ENCODE data around the gene PCDHA7.
"Not testable (repeated sequence)": the region's sequence is repeated elsewhere in the genome, so short reads cannot be mapped to it uniquely, and the experiment has no call there.

The PCDHA7 gene

DNA sequence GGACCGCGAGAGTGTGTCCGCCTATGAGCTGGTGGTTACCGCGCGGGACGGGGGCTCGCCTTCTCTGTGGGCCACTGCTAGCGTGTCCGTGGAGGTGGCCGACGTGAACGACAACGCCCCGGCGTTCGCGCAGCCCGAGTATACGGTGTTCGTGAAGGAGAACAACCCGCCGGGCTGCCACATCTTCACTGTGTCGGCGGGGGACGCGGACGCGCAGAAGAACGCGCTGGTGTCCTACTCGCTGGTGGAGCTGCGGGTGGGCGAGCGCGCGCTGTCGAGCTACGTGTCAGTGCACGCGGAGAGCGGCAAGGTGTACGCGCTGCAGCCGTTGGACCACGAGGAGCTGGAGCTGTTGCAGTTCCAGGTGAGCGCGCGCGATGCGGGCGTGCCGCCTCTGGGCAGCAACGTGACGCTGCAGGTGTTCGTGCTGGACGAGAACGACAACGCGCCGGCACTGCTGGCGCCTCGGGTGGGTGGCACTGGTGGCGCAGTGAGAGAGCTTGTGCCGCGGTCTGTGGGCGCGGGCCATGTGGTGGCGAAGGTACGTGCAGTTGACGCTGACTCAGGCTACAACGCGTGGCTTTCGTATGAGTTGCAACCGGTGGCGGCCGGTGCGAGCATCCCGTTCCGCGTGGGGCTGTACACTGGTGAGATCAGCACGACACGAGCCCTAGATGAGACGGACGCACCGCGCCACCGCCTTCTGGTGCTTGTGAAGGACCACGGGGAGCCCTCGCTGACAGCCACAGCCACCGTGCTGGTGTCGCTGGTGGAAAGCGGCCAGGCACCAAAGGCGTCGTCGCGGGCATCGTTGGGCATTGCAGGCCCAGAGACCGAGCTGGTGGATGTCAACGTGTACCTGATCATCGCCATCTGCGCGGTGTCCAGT is 1.8 kb downstream of the PCDHA7 start:
- TF ChIP-seq, protein P1, sequence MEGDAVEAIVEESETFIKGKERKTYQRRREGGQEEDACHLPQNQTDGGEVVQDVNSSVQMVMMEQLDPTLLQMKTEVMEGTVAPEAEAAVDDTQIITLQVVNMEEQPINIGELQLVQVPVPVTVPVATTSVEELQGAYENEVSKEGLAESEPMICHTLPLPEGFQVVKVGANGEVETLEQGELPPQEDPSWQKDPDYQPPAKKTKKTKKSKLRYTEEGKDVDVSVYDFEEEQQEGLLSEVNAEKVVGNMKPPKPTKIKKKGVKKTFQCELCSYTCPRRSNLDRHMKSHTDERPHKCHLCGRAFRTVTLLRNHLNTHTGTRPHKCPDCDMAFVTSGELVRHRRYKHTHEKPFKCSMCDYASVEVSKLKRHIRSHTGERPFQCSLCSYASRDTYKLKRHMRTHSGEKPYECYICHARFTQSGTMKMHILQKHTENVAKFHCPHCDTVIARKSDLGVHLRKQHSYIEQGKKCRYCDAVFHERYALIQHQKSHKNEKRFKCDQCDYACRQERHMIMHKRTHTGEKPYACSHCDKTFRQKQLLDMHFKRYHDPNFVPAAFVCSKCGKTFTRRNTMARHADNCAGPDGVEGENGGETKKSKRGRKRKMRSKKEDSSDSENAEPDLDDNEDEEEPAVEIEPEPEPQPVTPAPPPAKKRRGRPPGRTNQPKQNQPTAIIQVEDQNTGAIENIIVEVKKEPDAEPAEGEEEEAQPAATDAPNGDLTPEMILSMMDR (IDR thresholded peaks at IDR 0.05; ENCODE audit: borderline replicate concordance, insufficient read depth, low read depth, low read length): no peak
- H3K4me3 ChIP-seq (ENCODE audit: low read depth, low read length): no peak overlapping the region

DNA sequence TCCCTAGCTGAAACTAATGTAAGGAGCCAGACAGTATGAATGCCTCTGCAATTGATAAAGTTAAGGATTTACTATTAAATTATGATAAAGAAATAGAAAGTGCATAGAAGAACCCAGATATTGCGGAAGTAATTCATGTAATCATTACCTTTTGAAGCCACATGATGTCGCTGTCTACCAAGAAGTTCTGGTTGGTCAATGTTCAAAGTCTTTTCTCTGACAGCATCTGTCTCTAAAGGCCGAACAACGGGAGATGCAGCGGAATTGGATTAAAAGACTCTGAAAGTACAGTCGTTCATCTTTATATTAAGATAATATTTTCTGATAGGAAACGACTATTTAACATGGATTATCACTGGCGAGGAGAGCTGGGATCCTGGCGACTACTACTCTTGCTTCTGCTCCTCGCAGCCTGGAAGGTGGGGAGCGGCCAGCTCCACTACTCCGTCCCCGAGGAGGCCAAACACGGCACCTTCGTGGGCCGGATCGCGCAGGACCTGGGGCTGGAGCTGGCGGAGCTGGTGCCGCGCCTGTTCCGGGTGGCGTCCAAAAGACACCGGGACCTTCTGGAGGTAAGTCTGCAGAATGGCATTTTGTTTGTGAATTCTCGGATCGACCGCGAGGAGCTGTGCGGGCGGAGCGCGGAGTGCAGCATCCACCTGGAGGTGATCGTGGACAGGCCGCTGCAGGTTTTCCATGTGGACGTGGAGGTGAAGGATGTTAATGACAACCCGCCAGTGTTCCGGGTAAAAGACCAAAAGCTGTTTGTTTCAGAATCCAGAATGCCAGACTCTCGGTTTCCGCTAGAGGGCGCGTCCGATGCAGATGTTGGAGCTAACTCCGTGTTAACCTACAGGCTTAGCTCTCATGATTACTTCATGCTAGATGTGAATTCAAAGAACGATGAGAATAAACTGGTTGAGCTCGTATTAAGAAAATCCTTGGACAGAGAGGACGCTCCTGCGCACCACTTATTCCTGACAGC is 7.2 kb downstream of the PCDHA7 start, which contains the start of gene PCDHA8:
Gene PCDHA8 (plus strand): TSS at position 210 of the 985 bp plus-strand sequence. CDS start 135 bp downstream, at position 345.
- H3K4me3 ChIP-seq (ENCODE audit: low read depth, low read length): no peak within 1 kb of the TSS
- TF ChIP-seq, protein P1 (IDR thresholded peaks at IDR 0.05; ENCODE audit: borderline replicate concordance, insufficient read depth, low read depth, low read length): no peak

DNA sequence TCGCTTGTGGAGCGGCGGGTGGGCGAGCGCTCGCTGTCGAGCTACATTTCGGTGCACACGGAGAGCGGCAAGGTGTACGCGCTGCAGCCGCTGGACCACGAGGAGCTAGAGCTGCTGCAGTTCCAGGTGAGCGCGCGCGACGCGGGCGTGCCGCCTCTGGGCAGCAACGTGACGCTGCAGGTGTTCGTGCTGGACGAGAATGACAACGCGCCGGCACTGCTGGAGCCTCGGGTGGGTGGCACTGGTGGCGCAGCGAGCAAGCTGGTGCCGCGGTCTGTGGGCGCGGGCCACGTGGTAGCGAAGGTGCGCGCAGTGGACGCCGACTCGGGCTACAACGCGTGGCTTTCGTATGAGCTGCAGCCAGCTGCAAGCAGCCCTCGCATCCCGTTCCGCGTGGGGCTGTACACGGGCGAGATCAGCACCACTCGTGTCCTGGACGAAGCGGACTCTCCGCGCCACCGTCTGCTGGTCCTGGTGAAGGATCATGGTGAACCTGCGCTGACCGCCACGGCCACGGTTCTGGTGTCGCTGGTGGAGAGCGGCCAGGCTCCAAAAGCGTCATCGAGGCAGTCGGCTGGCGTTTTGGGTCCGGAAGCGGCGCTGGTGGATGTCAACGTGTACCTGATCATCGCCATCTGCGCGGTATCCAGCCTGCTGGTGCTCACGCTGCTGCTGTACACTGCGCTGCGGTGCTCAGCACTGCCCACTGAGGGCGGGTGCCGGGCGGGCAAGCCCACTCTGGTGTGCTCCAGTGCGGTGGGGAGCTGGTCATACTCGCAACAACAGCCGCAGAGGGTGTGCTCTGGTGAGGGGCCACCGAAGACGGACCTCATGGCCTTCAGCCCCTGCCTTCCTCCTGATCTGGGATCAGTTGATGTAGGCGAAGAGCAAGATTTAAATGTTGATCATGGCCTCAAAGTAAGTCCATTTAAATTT is 9.0 kb downstream of the PCDHA7 start:
- TF ChIP-seq, protein P1 (IDR thresholded peaks at IDR 0.05; ENCODE audit: borderline replicate concordance, insufficient read depth, low read depth, low read length): no peak
- no peak overlapping the region for H3K4me3 ChIP-seq (ENCODE audit: low read depth, low read length)

DNA sequence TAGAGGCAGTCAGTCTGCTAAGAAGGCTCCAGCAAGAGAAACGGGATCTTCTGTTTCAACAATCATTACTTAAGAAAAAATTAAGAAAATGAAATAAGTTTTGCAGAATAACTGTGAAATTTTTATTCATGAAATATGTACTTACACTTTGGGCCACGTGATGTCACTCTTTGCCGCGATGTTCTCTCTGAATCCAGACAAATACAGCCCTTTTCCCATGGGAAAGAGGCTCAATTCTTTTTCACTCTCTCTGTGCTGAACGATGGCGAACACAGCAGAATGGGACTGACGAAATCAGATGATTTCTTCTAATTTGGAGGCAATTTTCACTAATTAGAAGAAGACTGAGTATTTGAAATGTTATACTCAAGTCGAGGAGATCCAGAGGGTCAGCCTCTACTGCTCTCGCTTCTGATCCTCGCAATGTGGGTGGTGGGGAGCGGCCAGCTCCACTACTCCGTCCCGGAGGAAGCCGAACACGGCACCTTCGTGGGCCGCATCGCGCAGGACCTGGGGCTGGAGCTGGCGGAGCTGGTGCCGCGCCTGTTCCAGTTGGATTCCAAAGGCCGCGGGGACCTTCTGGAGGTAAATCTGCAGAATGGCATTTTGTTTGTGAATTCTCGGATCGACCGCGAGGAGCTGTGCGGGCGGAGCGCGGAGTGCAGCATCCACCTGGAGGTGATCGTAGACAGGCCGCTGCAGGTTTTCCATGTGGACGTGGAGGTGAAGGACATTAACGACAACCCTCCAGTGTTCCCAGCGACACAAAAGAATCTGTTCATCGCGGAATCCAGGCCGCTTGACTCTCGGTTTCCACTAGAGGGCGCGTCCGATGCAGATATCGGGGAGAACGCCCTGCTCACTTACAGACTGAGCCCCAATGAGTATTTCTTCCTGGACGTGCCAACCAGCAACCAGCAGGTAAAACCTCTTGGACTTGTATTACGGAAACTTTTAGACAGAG is 14.4 kb downstream of the PCDHA7 start, which contains the start of gene PCDHA9:
Gene PCDHA9 (plus strand): TSS at position 244 of the 964 bp plus-strand sequence. CDS start 114 bp downstream, at position 358.
- H3K4me3 ChIP-seq (ENCODE audit: low read depth, low read length): not testable (repeated sequence)

DNA sequence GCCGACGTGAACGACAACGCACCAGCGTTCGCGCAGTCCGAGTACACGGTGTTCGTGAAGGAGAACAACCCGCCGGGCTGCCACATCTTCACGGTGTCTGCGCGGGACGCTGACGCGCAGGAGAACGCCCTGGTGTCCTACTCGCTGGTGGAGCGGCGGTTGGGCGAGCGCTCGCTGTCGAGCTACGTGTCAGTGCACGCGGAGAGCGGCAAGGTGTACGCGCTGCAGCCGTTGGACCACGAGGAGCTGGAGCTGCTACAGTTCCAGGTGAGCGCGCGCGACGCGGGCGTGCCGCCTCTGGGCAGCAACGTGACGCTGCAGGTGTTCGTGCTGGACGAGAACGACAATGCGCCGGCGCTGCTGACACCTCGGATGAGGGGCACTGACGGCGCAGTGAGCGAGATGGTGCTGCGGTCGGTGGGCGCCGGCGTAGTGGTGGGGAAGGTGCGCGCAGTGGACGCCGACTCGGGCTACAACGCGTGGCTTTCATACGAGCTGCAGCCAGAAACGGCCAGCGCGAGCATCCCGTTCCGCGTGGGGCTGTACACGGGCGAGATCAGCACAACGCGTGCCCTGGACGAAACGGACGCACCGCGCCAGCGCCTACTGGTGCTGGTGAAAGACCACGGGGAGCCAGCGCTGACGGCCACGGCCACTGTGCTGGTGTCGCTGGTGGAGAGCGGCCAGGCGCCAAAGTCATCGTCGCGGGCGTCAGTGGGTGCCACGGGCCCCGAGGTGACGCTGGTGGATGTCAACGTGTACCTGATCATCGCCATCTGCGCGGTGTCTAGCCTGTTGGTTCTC is 16.0 kb downstream of the PCDHA7 start:
- not testable (repeated sequence) for H3K4me3 ChIP-seq (ENCODE audit: low read depth, low read length)

DNA sequence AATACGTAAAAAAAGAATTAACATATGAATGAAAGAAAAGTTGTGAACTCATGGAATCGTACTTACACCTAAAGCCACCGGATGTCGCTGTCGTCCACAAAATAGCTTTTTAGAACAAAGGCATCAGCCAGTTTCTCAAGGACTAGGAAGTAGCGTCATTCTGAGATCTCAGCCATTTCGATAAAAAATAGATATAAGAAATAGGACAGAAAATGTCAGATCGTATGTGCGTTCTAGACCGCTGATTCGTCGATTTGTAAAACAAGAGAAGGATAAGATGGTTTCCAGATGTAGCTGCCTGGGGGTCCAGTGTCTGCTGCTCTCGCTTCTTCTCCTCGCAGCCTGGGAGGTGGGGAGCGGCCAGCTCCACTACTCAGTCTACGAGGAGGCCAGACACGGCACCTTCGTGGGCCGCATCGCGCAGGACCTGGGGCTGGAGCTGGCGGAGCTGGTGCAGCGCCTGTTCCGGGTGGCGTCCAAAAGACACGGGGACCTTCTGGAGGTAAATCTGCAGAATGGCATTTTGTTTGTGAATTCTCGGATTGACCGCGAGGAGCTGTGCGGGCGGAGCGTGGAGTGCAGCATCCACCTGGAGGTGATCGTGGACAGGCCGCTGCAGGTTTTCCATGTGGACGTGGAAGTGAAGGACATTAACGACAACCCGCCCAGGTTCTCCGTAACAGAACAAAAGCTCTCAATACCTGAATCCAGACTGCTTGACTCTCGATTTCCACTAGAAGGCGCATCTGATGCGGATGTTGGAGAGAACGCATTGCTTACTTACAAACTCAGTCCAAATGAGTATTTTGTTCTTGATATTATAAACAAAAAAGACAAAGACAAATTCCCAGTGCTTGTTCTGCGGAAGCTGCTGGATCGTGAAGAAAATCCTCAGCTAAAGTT is 22.0 kb downstream of the PCDHA7 start, which contains the start of gene PCDHA10:
Gene PCDHA10 (plus strand): TSS at position 126 of the 903 bp plus-strand sequence. CDS start 152 bp downstream, at position 278.
- TF ChIP-seq, protein P1 (IDR thresholded peaks at IDR 0.05; ENCODE audit: borderline replicate concordance, insufficient read depth, low read depth, low read length): no peak
- no peak within 1 kb of the TSS for H3K4me3 ChIP-seq (ENCODE audit: low read depth, low read length)
